ENCODE measurements around the gene TNXB.

GRCh38 chr6:32153564-32154513 lies 44.7 kb upstream of the TNXB start, which contains the start of gene PPT2:
- peak; percentile 21 for TF ChIP-seq POLR2AphosphoS5 (IDR thresholded peaks at IDR 0.05; ENCODE audit: borderline replicate concordance, low read depth, low read length)
- no peak for TF ChIP-seq EZH2 (IDR thresholded peaks at IDR 0.05)

Measured in SK-N-MC (cell line).